Activated naive CD4-positive, alpha-beta T cell treated with anti-CD3 and anti-CD28 coated beads, Interleukin-2, amount 50 U/mL, for 24 hours (primary cell): ENCODE measurements around the gene CNTNAP2.

Experiments used
- H3K27ac Mint-ChIP-seq: one replicate; pipeline ENCODE4 v1.8.0; 2021; ENCODE audit warnings: mild to moderate bottlenecking, mixed read lengths
- H3K27me3 Mint-ChIP-seq: one replicate; pipeline ENCODE4 v1.8.0; 2021; ENCODE audit warnings: mixed read lengths
- H3K36me3 Mint-ChIP-seq: one replicate; pipeline ENCODE4 v1.8.0; 2021; ENCODE audit warnings: mixed read lengths
- H3K4me1 Mint-ChIP-seq: one replicate; pipeline ENCODE4 v1.8.0; 2021; ENCODE audit warnings: mixed read lengths
- H3K4me3 Mint-ChIP-seq: one replicate; pipeline ENCODE4 v1.8.0; 2021; ENCODE audit warnings: mild to moderate bottlenecking, mixed read lengths
- H3K9me3 Mint-ChIP-seq: one replicate; pipeline ENCODE4 v1.8.0; 2021; ENCODE audit warnings: mixed read lengths

The CNTNAP2 gene

DNA sequence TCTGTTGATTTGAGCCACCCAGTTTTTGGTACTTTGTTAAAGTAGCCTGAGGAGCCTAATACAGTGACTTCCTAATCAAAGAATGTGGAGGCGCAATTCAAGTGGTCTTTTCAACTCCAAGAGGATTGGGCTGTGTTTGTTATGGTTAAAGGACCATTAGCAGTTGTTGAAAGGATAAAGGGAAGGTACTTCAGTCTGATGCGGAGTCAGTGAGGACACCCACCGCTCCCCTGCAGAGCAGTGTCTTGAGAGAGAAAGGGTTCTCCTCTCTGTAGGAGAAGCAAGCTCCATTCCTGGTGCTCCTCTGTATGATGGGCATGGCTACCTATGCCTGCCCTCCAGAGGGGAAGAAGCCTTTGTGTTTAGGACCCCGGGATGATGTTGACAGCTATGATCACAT is 1883.4 kb downstream of the CNTNAP2 start:
- H3K27ac Mint-ChIP-seq: no peak overlapping the region
- no peaks in the 10 kb centered on the region for H3K9me3 Mint-ChIP-seq
- H3K4me3 Mint-ChIP-seq: no peak overlapping the region
- H3K4me1 Mint-ChIP-seq: no peaks in the 10 kb centered on the region
- peaks cover 2% of the 10 kb centered on the region for H3K27me3 Mint-ChIP-seq
- H3K36me3 Mint-ChIP-seq: no peaks in the 10 kb centered on the region

GRCh38 chr7:148011753-148012152 is 1895.2 kb downstream of the CNTNAP2 start:
- H3K27ac Mint-ChIP-seq: no peak overlapping the region
- no peaks in the 10 kb centered on the region for H3K4me1 Mint-ChIP-seq
- peaks cover 3% of the 10 kb centered on the region for H3K27me3 Mint-ChIP-seq
- no peak overlapping the region for H3K4me3 Mint-ChIP-seq
- no peaks in the 10 kb centered on the region for H3K36me3 Mint-ChIP-seq
- H3K9me3 Mint-ChIP-seq: no peaks in the 10 kb centered on the region

- Mint-ChIP-seq H3K4me3 (no peak overlapping the region), H3K4me1 (no peaks in the 10 kb centered on the region), H3K27me3 (peaks cover 3% of the 10 kb centered on the region), H3K36me3 (no peaks in the 10 kb centered on the region), H3K27ac (no peak overlapping the region), H3K9me3 (no peaks in the 10 kb centered on the region)
These were observed 1897.4 kb downstream of the CNTNAP2 start for GRCh38 chr7:148014001-148014400.

GRCh38 chr7:148014541-148014940 is 1897.9 kb downstream of the CNTNAP2 start:
- Mint-ChIP-seq H3K36me3 (no peaks in the 10 kb centered on the region), H3K27ac (peak overlapping the region; percentile 6), H3K27me3 (peaks cover 3% of the 10 kb centered on the region), H3K4me3 (no peak overlapping the region), H3K4me1 (no peaks in the 10 kb centered on the region), H3K9me3 (no peaks in the 10 kb centered on the region)

DNA sequence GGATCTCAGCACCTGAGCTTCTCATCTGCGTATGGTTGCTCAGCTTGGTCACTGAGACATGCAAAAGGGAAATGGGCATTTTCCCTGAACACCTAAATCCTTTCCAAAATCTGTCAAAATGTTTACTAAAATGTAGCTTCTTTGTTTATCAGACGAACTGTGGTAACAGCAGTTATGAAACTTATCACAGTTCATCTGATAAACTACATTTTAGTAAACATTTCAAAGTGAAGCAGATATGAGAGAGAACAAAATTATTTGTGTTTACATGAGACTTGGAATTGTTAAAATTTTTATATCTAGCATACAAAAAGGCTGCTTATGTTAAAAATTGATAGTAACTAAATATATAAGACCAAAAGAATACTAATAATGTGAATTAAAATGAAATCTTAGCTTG is 1900.5 kb downstream of the CNTNAP2 start:
- Mint-ChIP-seq H3K36me3 (no peaks in the 10 kb centered on the region), H3K27me3 (peaks cover 2% of the 10 kb centered on the region), H3K9me3 (no peaks in the 10 kb centered on the region), H3K27ac (no peak overlapping the region), H3K4me1 (no peaks in the 10 kb centered on the region), H3K4me3 (no peak overlapping the region)

DNA sequence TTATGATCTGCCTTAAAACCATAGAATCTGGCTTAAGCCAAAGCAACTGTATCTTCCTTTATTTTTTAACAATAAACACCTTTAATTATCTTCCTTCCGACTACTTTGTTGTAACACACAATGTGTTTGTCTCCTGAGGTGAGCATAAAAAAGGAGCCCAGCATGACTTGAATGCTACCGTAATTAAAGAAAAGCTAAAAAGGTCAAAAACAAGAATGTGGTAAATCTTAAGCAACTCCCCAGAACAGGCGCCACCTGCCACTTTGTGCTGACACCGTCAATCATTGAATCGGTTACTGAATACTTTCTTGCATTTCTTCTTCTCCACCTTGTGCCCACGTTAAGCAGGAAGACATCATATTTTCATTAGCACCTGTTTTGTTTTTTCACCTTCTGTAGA is 1904.1 kb downstream of the CNTNAP2 start:
- Mint-ChIP-seq H3K4me1 (no peaks in the 10 kb centered on the region), H3K9me3 (no peaks in the 10 kb centered on the region)

DNA sequence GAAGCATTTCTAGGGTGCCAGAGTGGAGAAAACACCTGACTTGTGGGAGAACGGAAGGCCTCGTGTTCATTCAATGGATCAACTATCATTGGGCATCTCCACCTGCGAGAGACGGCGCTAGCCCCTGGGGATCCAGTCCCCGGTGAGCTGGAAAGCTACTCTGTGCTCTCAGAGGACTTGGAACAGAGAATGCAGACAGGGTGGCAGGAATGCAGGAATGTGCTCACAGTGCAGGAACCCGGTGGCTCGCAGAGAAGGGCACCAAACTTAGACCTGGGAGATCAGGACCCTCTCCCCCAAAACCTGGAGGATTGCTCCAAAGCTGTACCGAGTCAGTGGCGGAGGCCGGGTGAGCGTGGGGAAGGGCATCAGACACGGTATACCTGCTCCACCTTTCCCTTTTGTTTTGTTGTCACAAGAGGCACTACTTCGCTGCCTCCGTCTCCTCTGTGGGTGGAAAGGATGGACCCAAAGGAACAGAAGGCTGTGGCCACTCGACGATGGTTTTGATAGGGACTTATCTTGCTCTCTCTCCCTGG is 1905.0 kb downstream of the CNTNAP2 start:
- H3K9me3 Mint-ChIP-seq: no peaks in the 10 kb centered on the region
- no peaks in the 10 kb centered on the region for H3K36me3 Mint-ChIP-seq
- no peaks in the 10 kb centered on the region for H3K4me1 Mint-ChIP-seq
- H3K27ac Mint-ChIP-seq: no peak overlapping the region
- no peak overlapping the region for H3K4me3 Mint-ChIP-seq
- H3K27me3 Mint-ChIP-seq: no peaks in the 10 kb centered on the region

More for the DNA sequence above, 1904.1 kb downstream of the CNTNAP2 start:
- Mint-ChIP-seq H3K27me3 (no peaks in the 10 kb centered on the region), H3K4me3 (no peak overlapping the region), H3K36me3 (no peaks in the 10 kb centered on the region), H3K27ac (no peak overlapping the region)

DNA sequence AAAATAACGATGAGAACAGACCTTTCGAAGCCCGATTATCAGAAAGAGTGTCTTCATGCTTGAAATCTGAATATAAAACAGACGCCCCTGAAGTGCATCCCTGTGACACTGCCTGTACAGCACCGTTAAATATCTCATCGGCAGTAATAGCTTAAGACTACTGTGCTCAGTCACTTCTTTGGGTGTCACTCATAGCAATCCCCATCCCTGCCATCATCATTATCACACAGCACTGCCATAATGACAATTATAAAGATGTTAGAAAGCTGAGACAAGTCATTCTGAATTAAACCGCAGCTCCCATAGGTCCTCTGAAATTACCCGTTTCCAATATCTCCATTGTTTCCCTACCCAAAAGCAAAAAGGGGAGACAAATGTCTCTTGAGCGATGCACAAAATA is 1906.2 kb downstream of the CNTNAP2 start:
- Mint-ChIP-seq H3K4me1 (no peaks in the 10 kb centered on the region), H3K36me3 (no peaks in the 10 kb centered on the region), H3K27me3 (no peaks in the 10 kb centered on the region), H3K9me3 (no peaks in the 10 kb centered on the region), H3K4me3 (no peak overlapping the region), H3K27ac (peak overlapping the region; percentile 27)

GRCh38 chr7:148026713-148027112 is 1910.1 kb downstream of the CNTNAP2 start:
- Mint-ChIP-seq H3K9me3 (no peaks in the 10 kb centered on the region), H3K36me3 (no peaks in the 10 kb centered on the region), H3K27me3 (no peaks in the 10 kb centered on the region), H3K4me1 (no peaks in the 10 kb centered on the region), H3K4me3 (no peak overlapping the region), H3K27ac (no peak overlapping the region)

GRCh38 chr7:148028165-148028564 is 1911.6 kb downstream of the CNTNAP2 start:
- Mint-ChIP-seq H3K27me3 (no peaks in the 10 kb centered on the region), H3K27ac (no peak overlapping the region), H3K9me3 (no peaks in the 10 kb centered on the region), H3K4me3 (no peak overlapping the region), H3K36me3 (no peaks in the 10 kb centered on the region), H3K4me1 (no peaks in the 10 kb centered on the region)

DNA sequence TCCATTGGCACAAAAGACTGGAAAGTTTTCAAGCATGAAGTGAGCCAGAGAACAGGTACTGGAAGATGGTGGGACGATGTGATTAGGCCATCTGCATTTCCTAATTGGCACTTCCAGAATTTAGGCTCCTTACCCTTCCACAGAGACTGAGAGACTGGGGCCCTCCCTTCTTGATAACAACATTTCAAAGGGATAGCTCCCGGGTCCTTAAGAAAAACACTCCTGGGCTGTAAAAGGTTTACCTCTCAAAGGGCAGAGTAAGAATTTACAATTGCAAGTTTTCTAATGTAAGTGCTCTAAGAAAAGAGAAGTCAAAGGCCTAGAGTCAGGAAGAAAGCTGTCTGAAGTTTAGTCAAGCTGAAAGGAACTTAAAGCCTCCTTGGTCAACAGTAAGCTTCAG is 1914.4 kb downstream of the CNTNAP2 start:
- Mint-ChIP-seq H3K4me1 (no peaks in the 10 kb centered on the region), H3K27ac (no peak overlapping the region)

GRCh38 chr7:148031811-148032210 is 1915.2 kb downstream of the CNTNAP2 start:
- Mint-ChIP-seq H3K27me3 (no peaks in the 10 kb centered on the region), H3K9me3 (no peaks in the 10 kb centered on the region), H3K27ac (no peak overlapping the region), H3K36me3 (no peaks in the 10 kb centered on the region), H3K4me1 (no peaks in the 10 kb centered on the region), H3K4me3 (no peak overlapping the region)

More for the DNA sequence above, 1914.4 kb downstream of the CNTNAP2 start:
- Mint-ChIP-seq H3K9me3 (no peaks in the 10 kb centered on the region), H3K4me3 (no peak overlapping the region), H3K36me3 (no peaks in the 10 kb centered on the region), H3K27me3 (no peaks in the 10 kb centered on the region)

- no peaks in the 10 kb centered on the region for H3K9me3 Mint-ChIP-seq
These were observed 1919.3 kb downstream of the CNTNAP2 start for GRCh38 chr7:148035950-148036349.

DNA sequence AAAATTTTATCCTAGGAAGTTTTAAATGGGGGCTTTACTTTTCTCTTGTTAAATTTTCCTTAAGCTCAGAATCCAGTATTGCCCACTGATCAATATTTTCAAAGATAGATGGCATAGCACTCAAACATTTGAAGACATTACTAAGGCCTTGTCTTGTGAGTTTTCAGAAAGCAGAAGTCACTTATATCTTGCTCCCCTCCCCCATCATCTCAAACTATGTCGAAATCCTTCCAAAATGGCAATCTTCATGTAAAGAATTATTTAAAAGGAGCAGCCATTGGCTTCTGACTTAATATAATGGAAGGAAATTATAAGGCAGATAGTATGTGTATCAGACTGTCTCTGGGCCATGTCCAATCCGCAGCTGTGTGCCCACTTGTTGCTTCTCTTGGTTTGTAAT is 1920.4 kb downstream of the CNTNAP2 start:
- Mint-ChIP-seq H3K27ac (no peak overlapping the region), H3K27me3 (no peaks in the 10 kb centered on the region), H3K36me3 (no peaks in the 10 kb centered on the region)

More at GRCh38 chr7:148035950-148036349, 1919.3 kb downstream of the CNTNAP2 start:
- Mint-ChIP-seq H3K27me3 (no peaks in the 10 kb centered on the region), H3K4me3 (no peak overlapping the region), H3K27ac (no peak overlapping the region), H3K36me3 (no peaks in the 10 kb centered on the region), H3K4me1 (no peaks in the 10 kb centered on the region)

DNA sequence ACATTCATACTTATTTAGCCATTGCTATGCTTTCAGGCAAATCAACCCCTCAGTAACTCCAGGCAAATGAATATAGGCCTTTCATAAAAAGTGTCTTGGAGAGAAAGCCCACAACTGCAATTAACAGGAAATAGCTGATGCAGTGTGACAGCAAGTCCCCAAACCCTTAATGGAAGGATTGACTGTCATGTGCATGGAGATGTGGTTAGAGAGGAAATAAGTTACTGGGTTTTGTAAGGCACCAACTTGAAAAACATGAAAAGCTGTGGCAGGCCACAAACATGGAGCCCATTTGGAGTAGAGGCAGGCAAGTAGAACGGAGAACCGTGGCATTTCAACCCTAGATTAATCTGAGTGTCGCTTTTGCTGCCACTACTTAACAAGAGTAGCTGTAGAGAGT is 1924.6 kb downstream of the CNTNAP2 start:
- H3K9me3 Mint-ChIP-seq: no peaks in the 10 kb centered on the region
- H3K4me1 Mint-ChIP-seq: no peaks in the 10 kb centered on the region
- no peak overlapping the region for H3K27ac Mint-ChIP-seq
- no peaks in the 10 kb centered on the region for H3K36me3 Mint-ChIP-seq
- no peak overlapping the region for H3K4me3 Mint-ChIP-seq
- H3K27me3 Mint-ChIP-seq: no peaks in the 10 kb centered on the region

More for the DNA sequence above, 1920.4 kb downstream of the CNTNAP2 start:
- H3K9me3 Mint-ChIP-seq: no peaks in the 10 kb centered on the region
- no peak overlapping the region for H3K4me3 Mint-ChIP-seq
- no peaks in the 10 kb centered on the region for H3K4me1 Mint-ChIP-seq

DNA sequence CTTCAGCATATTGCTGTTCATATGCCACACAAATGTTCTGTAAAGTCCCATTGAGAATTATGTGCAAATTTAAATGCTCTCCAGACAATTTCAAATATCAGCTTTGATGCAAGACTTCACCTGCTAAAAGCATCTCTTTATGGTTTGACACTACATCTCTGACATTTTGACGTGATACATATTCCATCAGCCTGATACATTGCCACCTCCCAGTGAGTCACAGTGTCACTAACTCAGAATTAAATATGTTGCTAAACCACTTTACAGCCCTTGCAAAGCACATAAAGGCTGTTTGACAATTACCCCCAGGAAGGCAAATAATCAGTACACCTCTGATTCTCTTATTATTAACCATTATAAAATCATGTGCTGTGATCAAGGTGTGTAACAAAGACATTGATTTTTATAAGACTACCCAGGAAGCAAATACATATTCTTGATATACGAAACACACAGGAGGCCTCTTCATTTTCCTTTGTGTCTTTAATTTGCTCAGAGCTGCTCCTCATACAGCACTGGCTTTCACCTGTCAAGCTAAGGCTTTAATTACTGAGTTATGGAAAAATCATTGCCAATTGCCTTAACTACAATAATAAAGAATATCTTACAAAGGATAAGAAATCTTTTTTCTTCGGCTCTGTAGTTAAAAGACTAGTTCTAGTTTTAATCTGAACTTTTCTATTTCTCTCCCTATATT is 1926.5 kb downstream of the CNTNAP2 start:
- Mint-ChIP-seq H3K4me3 (no peak overlapping the region), H3K9me3 (no peaks in the 10 kb centered on the region), H3K36me3 (no peaks in the 10 kb centered on the region), H3K27ac (no peak overlapping the region), H3K4me1 (no peaks in the 10 kb centered on the region), H3K27me3 (no peaks in the 10 kb centered on the region)

DNA sequence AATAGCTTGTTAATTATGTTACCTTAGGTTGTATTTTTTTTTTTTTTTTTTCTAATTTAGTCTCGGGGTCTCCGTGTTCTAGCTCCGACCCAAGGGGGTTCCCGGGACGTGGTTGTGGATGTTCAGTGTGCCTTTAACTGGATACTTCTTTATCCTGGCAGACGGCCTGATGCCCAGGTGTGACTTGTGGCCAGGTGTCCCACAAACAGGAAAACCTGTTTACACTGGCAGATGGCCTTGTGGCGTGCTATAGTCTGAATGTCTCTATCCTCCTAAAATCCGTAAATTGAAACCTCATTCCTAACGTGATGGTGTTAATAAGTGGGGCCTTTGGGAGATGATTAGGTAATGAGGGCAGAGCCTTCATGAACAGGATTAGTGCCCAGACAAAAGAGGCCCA is 1927.6 kb downstream of the CNTNAP2 start:
- H3K4me3 Mint-ChIP-seq: no peak overlapping the region
- H3K27me3 Mint-ChIP-seq: no peaks in the 10 kb centered on the region
- no peaks in the 10 kb centered on the region for H3K9me3 Mint-ChIP-seq
- no peaks in the 10 kb centered on the region for H3K36me3 Mint-ChIP-seq
- H3K4me1 Mint-ChIP-seq: no peaks in the 10 kb centered on the region
- H3K27ac Mint-ChIP-seq: no peak overlapping the region
